A549 treated with AZD9567 at 1 μM for 4 hours (cell line): ENCODE measurements around the gene LRRC71. TPM values are rescaled to one million over a fixed set of nuclear protein-coding genes. Genes with fewer than 3 reads are reported as not detected.

Experiments
- total RNA-seq: library from RNA; stranded (reverse); fragments of 200-300 nt; extraction: Qiagen RNA extraction; gene quantifications from 5 replicates; pipeline ENCODE4 v1.2.3, GENCODE V29; 2022; ENCODE audit not compliant: insufficient read depth

LRRC71 gene
- total RNA-seq = 0.12 to 0.20 TPM (median 0.17 TPM) in 4 of 5 replicates, not detected in the other

DNA sequence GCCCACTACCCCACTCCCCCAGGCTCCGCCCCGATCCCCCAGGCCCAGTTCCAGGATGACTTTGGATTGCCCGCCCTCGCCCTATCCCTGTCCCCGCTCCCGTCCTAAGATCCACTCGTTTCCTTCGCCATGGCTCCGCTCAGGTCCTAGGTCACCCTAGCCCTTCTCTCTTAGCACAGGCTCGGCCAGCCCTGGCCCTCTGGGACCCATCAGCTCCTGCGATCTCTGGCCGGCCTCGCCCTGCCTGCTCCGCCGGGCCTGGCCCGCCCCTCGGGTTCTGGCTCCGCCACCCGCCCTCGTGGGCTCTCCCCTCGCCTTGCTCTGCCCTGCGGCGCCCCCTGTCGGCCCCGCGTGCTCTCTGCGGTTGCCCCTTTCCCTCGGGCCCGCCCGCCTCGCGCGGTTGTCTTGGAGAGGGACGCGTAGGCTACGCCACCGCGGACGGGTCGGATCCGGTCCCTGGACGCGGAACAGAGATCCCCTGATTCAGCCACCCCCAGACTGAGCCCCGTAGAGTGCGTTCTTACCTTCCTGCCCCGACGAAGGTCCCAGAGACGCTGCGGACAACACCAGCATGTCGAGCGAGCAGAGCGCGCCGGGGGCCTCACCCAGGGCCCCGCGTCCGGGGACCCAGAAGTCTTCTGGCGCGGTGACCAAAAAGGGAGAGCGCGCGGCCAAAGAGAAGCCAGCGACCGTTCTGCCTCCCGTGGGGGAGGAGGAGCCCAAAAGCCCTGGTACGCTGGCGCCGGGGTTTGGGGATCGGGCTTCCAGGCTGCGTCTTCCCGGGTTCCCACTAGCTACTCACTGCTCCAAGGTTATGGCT, at the start of gene LRRC71:
LRRC71 (plus strand) TSS at position 400 of the 820 bp plus-strand sequence; CDS start at position 572, 172 bp downstream.

DNA sequence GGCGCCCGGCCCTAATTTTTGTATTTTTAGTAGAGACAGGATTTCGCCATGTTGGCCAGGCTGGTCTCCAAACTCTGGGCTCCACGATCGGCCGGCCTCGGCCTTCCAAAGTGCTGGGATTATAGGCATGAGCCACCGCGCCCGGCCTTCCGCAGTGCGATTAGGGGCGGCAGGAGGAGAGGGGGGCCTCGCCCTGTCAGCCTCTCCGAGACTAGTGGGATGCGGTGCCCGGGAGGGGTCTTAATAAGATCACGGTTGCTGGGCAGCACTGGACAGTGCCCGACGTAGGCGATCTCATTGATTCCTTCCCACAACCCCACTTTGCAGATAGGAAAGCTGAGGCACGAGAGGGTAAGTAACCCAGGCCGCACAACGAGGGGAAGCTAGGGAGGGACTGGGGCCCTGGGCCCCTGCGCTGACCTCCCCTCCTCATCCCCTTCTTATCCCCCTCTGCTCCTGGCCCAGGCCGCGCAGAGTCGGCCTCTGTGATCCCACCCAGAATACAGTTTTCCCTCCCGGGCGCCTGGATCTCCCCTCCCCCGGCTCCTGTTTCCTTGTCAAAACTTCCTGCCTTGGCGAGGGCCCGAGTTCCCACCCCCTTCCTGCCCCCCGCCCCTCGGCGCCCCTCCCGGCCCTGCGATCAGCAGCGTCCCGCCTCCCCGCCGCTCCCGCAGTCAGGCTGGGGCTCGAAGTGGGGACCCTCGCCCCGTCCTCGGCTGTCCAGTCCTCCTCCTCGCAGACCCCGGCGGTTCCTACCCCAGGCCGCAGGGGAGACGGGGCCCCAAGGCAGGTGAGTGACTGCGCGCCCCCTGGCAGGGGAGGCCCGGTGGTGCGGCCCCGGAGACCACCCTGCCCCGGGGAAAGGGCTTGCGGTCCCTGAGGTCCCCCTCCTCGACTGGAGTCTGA, 27.1 kb upstream of the LRRC71 start, which contains the start of gene PEAR1:
PEAR1 (plus strand) TSS at position 671 of the 906 bp plus-strand sequence. CDS start 10,209 bp downstream, outside the sequence.

Other genes with a start within 250 kb of the LRRC71 start
- 0.90 to 1.5 TPM (median 1.1 TPM) in 5 replicates for gene NES, start 243.2 kb upstream of the LRRC71 start, total RNA-seq
- 6.8 to 13.3 TPM (median 8.9 TPM) in 5 replicates for gene CRABP2, start 215.0 kb upstream of the LRRC71 start, total RNA-seq
- 26.2 to 29.5 TPM (median 26.9 TPM) in 5 replicates for gene METTL25B, start 192.2 kb upstream of the LRRC71 start, total RNA-seq
- 38.9 to 72.8 TPM (median 43.1 TPM) in 5 replicates for gene ISG20L2, start 191.9 kb upstream of the LRRC71 start, total RNA-seq
- 153 to 197 TPM (median 189 TPM) in 5 replicates for gene MRPL24, start 179.5 kb upstream of the LRRC71 start, total RNA-seq
- gene HDGF, start 169.0 kb upstream of the LRRC71 start, total RNA-seq = 344 to 405 TPM (median 380 TPM) in 5 replicates
- gene PRCC, start 153.1 kb upstream of the LRRC71 start, total RNA-seq = 67.6 to 95.6 TPM (median 75.0 TPM) in 5 replicates
- 2.6 to 3.6 TPM (median 2.7 TPM) in 5 replicates for gene SH2D2A, start 103.8 kb upstream of the LRRC71 start, total RNA-seq
- not detected in 5 replicates for gene INSRR, start 61.5 kb upstream of the LRRC71 start, total RNA-seq
- gene NTRK1, start 59.8 kb upstream of the LRRC71 start, total RNA-seq = 0.04 to 0.13 TPM (median 0.09 TPM) in 4 of 5 replicates, not detected in the other
- 3.4 to 5.8 TPM (median 5.1 TPM) in 5 replicates for gene PEAR1, start 26.9 kb upstream of the LRRC71 start, total RNA-seq
- 16.7 to 28.0 TPM (median 17.5 TPM) in 5 replicates for gene ARHGEF11, start 125.1 kb downstream of the LRRC71 start, total RNA-seq
- gene ETV3L, start 179.2 kb downstream of the LRRC71 start, total RNA-seq = not detected in 5 replicates
- 10.1 to 15.3 TPM (median 10.5 TPM) in 5 replicates for gene ETV3, start 217.8 kb downstream of the LRRC71 start, total RNA-seq